ENCODE measurements around the gene ELFN1.

ELFN1 gene

DNA sequence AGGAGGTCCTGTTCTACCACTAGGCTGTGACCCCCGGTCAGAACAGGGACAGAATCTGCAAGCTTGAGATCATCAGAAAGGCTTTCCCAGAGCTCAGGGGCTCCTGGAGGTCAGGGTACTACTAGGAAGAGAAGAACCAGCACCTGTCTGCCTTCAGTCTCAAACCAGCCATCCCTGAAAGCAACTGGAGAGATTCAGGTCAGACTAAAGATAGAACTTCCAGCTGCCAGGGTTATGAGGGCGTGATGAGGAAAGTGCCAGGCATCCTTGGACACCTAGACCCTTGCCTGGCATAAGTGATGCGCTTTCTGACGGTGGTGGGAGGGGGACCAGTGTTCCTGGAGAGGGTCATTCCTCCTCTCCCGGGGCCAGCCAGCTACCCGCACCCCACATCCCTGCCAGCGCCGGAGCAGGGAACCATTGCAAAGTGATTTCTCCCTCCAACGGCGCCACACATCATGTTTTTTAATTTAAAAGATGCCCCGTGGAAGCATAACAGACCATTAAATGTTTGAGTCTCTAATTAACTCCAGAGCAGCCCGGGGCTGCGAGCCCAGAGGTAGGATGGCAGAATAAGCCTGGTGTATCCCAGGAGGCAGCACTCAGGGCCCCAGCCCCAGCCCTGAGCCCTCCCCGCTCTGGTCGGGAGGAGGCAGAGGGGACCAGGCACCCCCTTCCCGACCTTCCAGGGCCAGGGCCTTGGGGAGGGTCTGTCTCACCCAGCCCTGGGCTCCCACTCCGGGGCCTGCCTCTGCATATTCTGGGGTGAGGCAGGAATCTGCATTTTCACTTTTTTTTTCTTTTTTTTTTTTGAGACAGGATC lies 64.0 kb downstream of the ELFN1 start:
- no peak overlapping the region for H3K4me3 ChIP-seq (ENCODE audit: low read depth, low read length)
- TF ChIP-seq, protein P1, sequence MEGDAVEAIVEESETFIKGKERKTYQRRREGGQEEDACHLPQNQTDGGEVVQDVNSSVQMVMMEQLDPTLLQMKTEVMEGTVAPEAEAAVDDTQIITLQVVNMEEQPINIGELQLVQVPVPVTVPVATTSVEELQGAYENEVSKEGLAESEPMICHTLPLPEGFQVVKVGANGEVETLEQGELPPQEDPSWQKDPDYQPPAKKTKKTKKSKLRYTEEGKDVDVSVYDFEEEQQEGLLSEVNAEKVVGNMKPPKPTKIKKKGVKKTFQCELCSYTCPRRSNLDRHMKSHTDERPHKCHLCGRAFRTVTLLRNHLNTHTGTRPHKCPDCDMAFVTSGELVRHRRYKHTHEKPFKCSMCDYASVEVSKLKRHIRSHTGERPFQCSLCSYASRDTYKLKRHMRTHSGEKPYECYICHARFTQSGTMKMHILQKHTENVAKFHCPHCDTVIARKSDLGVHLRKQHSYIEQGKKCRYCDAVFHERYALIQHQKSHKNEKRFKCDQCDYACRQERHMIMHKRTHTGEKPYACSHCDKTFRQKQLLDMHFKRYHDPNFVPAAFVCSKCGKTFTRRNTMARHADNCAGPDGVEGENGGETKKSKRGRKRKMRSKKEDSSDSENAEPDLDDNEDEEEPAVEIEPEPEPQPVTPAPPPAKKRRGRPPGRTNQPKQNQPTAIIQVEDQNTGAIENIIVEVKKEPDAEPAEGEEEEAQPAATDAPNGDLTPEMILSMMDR (IDR thresholded peaks at IDR 0.05; ENCODE audit: low read depth, low read length), result no peak

DNA sequence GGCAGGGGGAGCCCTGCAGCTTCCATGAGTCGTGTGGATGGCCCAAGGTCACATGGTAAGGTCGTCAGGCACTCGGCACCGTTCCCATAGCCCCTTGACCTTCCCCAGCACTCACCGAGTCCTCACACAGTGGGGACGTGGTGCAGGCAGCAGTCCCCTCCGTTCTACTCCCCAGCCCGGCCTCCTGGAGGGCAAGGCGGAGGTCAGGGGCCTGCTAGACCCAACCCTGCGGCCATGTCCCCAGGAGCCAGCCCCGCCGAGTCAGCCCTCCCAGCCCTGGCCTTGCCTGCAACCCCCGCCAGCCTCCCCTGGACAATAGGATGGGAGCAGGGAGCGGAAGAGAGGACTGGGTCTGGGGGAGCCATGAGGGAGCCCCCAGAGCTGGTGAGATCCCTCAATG lies 65.2 kb downstream of the ELFN1 start:
- TF ChIP-seq, protein P1 (IDR thresholded peaks at IDR 0.05; ENCODE audit: low read depth, low read length), result no peak
- no peak overlapping the region for H3K4me3 ChIP-seq (ENCODE audit: low read depth, low read length)

- TF ChIP-seq, protein P1 (IDR thresholded peaks at IDR 0.05; ENCODE audit: low read depth, low read length), result no peak
- H3K4me3 ChIP-seq (ENCODE audit: low read depth, low read length), result no peak overlapping the region
Observed at GRCh38 chr7:1735806-1736483, 65.9 kb downstream of the ELFN1 start.

DNA sequence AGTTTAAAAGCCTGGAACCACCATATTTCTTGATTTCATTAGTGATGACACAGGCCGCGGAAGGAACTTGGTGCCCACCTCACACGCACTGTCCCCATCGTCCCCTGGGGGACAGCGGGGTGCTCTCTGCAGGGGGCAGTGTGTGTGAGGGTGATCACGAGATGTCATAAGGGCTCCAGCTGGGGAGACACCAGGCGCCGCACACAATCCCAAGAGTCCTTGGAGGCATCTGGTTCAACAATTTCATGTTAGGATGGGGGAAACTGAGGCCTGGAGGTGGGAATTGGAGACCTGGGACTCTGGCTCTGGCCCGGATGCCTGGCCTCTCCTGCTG lies 66.4 kb downstream of the ELFN1 start:
- TF ChIP-seq, protein P1 (IDR thresholded peaks at IDR 0.05; ENCODE audit: low read depth, low read length), result no peak
- no peak overlapping the region for H3K4me3 ChIP-seq (ENCODE audit: low read depth, low read length)

- H3K4me3 ChIP-seq (ENCODE audit: low read depth, low read length), result no peak overlapping the region
- TF ChIP-seq, protein P1 (IDR thresholded peaks at IDR 0.05; ENCODE audit: low read depth, low read length), result no peak
Observed at GRCh38 chr7:1736830-1737229, 66.8 kb downstream of the ELFN1 start.

DNA sequence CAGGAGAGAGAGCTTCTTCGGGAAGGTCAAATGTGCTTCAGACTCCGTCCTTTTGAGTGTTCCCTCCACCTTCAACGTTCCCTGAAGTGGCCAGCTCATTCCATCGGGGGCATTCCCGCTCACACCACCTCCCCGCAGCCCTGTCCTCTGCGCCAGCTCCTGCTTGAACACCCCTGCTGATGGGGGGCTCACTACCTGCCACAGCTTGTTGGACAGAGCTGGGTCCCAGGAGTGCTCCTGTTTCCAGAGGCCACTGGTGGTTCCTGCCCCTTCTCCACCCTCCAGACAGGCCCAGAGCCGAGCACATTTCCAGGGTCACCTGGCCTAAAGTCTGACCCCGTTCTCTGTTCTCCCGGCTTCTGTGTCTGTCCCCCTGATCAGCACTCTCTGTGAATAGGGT lies 67.4 kb downstream of the ELFN1 start:
- H3K4me3 ChIP-seq (ENCODE audit: low read depth, low read length), result no peak overlapping the region
- TF ChIP-seq, protein P1 (IDR thresholded peaks at IDR 0.05; ENCODE audit: low read depth, low read length), result no peak

DNA sequence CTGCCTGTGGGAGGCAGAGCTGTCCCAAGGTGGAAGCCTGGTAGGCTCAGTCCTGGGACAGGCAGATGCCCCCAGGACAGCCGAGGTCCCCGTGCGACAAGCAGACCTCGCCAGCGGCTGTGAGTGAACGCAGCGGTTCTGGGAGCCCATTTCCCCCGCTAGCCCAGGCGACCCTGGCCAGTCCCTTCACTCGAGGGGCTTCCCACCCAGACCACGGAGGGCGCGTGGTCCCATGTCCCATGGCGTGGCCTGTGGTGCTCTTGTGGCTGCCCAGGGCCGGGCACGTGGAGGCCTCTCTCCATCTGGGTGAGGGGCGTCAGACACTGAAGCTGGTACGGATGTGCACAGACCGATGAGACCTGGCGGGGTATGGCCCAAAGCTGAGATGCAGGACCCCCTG lies 67.9 kb downstream of the ELFN1 start:
- no peak overlapping the region for H3K4me3 ChIP-seq (ENCODE audit: low read depth, low read length)
- TF ChIP-seq, protein P1 (IDR thresholded peaks at IDR 0.05; ENCODE audit: low read depth, low read length), result no peak
